ENCODE measurements around the gene ATXN1.

Gene ATXN1

DNA sequence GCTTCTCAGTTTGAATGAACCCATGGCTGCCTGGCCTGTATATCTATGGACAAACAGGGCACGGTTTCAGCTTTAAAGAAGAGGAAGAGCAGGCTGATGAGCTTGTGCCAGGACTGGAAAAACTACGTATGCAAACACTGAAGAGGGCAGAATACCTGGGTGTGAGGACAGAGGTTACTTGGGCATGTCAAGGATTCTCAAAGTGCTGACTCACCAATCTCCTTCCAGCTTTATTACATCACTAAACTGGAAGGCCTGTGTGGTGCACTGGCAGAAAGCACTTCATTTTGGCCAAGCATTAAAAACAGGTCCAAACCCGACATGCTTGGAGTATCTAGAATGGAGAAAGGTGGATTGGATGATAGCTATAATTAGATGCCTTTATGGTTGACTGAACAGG, 427.7 kb downstream of the ATXN1 start:
- Histone ChIP-seq H3K27ac (no peak overlapping the region), H3K4me2 (no peak overlapping the region), H3K4me1 (ENCODE audit: low read depth, poor library complexity, severe bottlenecking) (peaks cover 32% of the 10 kb centered on the region)

DNA sequence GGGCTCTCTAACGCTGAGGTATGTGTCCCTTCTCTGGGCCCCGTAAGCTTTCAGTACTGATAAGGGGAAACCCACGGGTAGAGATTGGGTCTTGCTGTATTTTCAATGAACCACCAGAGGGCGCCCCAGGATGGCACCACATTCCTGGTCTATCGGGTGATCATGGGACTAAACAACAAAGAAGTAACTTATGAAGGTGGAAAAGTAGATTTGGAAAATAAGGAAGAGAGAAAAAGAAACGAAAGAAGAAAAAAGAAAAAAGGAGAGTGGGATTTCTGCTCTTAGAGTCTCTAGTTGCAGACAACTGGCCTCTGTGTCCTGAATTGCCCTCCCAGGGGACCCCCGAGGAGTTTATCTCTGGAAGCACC, 429.1 kb downstream of the ATXN1 start:
- Histone ChIP-seq H3K9ac (no peak overlapping the region), H3K27me3 (ENCODE audit: insufficient read depth, low read depth) (no peaks in the 10 kb centered on the region), H2AFZ (ENCODE audit: low read depth) (peak overlapping the region; percentile 16; the same call in 1 of the 2 replicates), H3K79me2 (ENCODE audit: insufficient read depth, low read depth) (no peaks in the 10 kb centered on the region), H3K4me3 (IDR thresholded peaks at IDR 0.05; ENCODE audit: insufficient read depth, low read depth, low read length) (no peak overlapping the region), H4K20me1 (ENCODE audit: insufficient read depth) (no peaks in the 10 kb centered on the region), H3K4me2 (peak overlapping the region; percentile 82; the same call in 1 of the 2 replicates), H3K27ac (peak overlapping the region; percentile 59), H3K4me1 (ENCODE audit: low read depth, poor library complexity, severe bottlenecking) (peaks cover 32% of the 10 kb centered on the region), H3K36me3 (ENCODE audit: insufficient read depth) (no peaks in the 10 kb centered on the region)
- TF ChIP-seq, protein P1, sequence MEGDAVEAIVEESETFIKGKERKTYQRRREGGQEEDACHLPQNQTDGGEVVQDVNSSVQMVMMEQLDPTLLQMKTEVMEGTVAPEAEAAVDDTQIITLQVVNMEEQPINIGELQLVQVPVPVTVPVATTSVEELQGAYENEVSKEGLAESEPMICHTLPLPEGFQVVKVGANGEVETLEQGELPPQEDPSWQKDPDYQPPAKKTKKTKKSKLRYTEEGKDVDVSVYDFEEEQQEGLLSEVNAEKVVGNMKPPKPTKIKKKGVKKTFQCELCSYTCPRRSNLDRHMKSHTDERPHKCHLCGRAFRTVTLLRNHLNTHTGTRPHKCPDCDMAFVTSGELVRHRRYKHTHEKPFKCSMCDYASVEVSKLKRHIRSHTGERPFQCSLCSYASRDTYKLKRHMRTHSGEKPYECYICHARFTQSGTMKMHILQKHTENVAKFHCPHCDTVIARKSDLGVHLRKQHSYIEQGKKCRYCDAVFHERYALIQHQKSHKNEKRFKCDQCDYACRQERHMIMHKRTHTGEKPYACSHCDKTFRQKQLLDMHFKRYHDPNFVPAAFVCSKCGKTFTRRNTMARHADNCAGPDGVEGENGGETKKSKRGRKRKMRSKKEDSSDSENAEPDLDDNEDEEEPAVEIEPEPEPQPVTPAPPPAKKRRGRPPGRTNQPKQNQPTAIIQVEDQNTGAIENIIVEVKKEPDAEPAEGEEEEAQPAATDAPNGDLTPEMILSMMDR (conservative IDR thresholded peaks at IDR 0.05; ENCODE audit: low read depth, low read length), result peak; percentile 90

More for the DNA sequence above, 427.7 kb downstream of the ATXN1 start:
- Histone ChIP-seq H3K36me3 (ENCODE audit: insufficient read depth) (no peaks in the 10 kb centered on the region), H3K9ac (no peak overlapping the region), H2AFZ (ENCODE audit: low read depth) (no peak overlapping the region), H4K20me1 (ENCODE audit: insufficient read depth) (no peaks in the 10 kb centered on the region), H3K27me3 (ENCODE audit: insufficient read depth, low read depth) (no peaks in the 10 kb centered on the region), H3K4me3 (IDR thresholded peaks at IDR 0.05; ENCODE audit: insufficient read depth, low read depth, low read length) (no peak overlapping the region), H3K79me2 (ENCODE audit: insufficient read depth, low read depth) (no peaks in the 10 kb centered on the region)
- TF ChIP-seq, protein P1 (conservative IDR thresholded peaks at IDR 0.05; ENCODE audit: low read depth, low read length), result no peak

DNA sequence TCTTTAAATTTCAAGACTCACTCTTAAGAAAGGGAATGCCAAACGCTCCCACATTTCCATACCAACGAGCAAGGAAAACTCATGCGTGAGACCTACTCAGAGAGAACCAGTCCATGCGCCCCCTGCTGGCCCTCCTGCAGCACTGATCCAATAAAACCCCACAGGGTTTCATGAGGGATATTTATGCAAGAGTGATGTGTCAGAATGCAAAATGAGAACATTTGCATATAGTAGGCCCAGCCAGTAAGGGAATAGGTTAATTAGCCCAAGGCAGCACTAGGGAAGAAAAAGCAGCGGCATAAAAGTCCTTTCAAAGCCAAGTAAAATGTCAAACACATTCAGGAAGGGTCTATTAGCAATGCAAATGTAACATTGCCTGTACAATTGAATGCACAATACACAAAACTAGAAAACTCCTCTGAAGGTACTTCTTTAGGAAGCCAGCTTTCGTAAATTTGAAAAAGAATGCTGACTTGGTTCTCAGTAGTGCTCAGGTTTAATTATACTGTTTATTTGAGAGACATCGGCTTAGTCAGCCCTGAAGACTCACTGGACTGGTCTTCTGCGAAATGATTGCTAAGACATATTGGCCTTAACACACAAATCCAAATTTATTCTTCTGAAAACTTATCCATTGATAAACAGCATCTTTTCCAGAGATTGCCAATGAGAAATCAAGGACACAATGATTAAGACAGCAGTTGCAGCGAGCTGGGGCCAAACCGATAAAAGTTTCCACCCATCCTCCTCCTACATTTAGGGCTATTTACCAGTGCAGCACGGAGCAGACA, 429.7 kb downstream of the ATXN1 start:
- TF ChIP-seq, protein P1 (conservative IDR thresholded peaks at IDR 0.05; ENCODE audit: low read depth, low read length), result peak; percentile 90
- H3K27me3 ChIP-seq (ENCODE audit: insufficient read depth, low read depth), result no peaks in the 10 kb centered on the region
- H3K79me2 ChIP-seq (ENCODE audit: insufficient read depth, low read depth), result no peaks in the 10 kb centered on the region
- H3K9ac ChIP-seq, result no peak overlapping the region; the same call in 1 of the 2 replicates
- H4K20me1 ChIP-seq (ENCODE audit: insufficient read depth), result no peaks in the 10 kb centered on the region
- H3K4me2 ChIP-seq, result peak overlapping the region; percentile 82
- peaks cover 32% of the 10 kb centered on the region for H3K4me1 ChIP-seq (ENCODE audit: low read depth, poor library complexity, severe bottlenecking)
- no peaks in the 10 kb centered on the region for H3K36me3 ChIP-seq (ENCODE audit: insufficient read depth)
- peak overlapping the region; percentile 59 for H3K27ac ChIP-seq
- peak overlapping the region; percentile 16; the same call in 1 of the 2 replicates for H2AFZ ChIP-seq (ENCODE audit: low read depth)
- no peak overlapping the region for H3K4me3 ChIP-seq (IDR thresholded peaks at IDR 0.05; ENCODE audit: insufficient read depth, low read depth, low read length)

DNA sequence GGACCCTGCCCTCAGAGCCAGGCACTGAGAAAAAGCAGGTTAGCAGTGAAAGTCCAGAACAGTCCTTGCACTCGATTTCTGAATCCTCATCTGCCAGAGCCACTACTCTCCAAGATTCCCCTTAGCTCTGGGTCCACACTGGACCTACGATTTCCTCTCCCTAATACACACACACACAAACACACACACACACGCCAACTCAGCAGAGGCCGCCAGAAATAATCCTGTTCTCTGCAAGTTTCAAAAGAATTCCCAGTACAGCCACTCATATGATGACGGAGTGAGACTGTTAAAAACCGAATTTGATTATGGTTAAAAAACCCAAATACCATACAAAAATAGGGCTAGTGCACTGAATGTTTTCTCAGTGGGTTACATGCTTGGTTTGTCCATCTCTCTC, 432.0 kb downstream of the ATXN1 start:
- Histone ChIP-seq H3K36me3 (ENCODE audit: insufficient read depth) (no peaks in the 10 kb centered on the region), H3K79me2 (ENCODE audit: insufficient read depth, low read depth) (no peaks in the 10 kb centered on the region), H4K20me1 (ENCODE audit: insufficient read depth) (no peaks in the 10 kb centered on the region), H3K4me1 (ENCODE audit: low read depth, poor library complexity, severe bottlenecking) (peaks cover 48% of the 10 kb centered on the region), H3K4me2 (no peak overlapping the region), H3K4me3 (IDR thresholded peaks at IDR 0.05; ENCODE audit: insufficient read depth, low read depth, low read length) (no peak overlapping the region), H2AFZ (ENCODE audit: low read depth) (no peak overlapping the region), H3K9ac (no peak overlapping the region), H3K27ac (no peak overlapping the region), H3K27me3 (ENCODE audit: insufficient read depth, low read depth) (no peaks in the 10 kb centered on the region)
- TF ChIP-seq, protein P1 (conservative IDR thresholded peaks at IDR 0.05; ENCODE audit: low read depth, low read length), result no peak

Measured in KMS-11 (cell line).